Activated T-cell treated with anti-CD3 and anti-CD28 coated beads for 24 hours (primary cell): ENCODE data around the gene SHROOM4.

Experiments
- DNase-seq: peaks from one replicate; pipeline ENCODE4 v3.0.0-alpha.2; 2020; ENCODE audit warnings: low read depth

Gene SHROOM4

DNA sequence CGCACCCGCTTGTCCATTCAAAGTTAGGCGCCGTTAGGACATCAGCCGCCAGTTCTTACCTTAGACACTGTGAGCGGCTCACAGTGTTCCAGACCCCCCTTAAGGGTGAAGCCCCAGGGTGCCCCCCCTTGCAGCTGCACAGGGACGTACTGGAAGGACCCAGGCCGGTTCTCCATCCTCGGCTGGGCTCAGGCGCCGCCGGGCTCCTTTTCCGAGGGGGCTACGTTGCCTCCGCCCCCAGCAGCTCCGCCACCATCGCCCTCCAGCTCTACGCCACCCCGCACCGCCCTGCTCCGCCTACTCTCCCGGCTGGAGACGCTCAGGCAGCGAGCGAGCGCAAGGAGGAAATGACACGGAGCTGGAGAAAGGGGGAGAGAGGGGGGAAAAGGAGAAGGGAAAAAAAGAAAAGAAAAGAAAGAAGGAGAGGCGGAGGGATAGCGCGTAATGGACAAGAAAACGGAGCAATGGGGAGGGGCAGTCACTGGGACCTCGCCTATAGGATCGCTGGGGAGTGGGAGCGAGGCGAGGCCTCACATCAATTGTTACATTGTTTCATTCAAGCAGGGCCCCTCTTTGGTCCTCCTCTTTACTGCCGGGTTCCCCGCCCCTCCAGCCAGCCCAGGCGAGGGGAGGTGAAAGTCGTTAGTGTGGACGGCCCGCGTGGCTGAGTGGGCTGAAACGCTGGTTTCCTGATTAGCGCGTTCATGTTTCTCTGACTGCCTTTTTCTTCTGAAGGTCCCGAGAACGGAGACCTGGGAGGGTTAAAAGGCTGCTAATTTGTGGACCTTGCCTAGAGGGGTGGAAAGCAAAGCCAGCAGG, at the start of gene SHROOM4:
SHROOM4 (minus strand) TSS at position 352 of the 819 bp plus-strand sequence; CDS start at position 176, 176 bp downstream.
- no peak for DNase-seq

DNA sequence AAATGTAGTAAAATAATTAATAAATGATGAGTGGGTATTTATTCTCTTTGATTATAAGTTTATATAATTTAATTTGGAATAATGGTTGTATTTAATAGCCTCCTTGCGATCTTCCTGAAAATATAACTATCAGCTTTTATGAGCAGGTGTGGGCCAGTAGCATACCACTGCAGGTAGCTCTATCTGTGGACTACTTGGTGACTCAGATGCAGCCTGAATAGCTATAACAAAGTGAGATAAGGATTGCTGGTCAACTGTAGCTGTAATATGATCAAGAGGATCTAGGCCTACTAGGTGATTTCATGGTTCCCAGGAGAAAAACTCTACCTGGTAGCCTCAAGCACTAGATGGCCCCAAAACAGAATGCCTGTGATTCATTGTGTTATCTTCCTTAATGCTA, 49.5 kb upstream of the SHROOM4 start:
- no peak for DNase-seq

DNA sequence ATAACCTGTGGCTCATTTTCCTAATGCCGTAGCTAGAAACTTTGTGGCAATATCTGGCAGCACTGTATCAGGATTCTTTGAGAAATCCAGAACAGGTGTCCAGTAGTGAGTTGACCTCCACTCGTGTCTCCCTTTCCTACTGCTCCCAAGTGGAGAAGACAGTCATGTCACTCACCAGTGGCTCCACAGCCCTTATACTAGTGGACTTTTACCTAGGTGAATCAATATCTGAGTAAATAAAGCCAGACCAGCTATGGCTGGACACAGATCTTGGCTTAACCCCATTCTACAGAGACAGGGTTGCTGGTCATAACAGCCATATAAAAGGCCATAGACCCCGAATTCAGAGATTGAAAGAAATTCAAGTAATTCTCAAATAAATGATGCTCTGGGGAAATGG, 46.5 kb upstream of the SHROOM4 start:
- no peak for DNase-seq

DNA sequence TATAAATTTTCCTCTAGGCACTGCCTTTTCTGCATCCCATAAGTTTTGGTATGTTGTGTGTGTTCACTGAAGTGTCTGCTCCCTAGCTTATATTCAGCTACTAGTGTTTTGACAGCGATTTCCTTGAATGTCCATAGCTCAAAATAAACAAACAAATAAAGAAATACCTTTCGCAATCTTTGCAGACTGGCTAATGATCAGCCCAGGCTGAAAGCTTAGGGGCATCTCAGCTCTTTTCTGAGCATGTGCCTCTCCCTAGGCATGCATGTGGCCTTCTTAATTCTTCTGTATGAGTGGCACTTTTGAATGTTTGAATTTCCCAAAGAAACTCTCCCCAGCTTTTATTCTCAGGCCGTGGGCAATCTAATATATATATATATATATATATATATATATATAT, 44.6 kb upstream of the SHROOM4 start:
- no peak for DNase-seq

DNA sequence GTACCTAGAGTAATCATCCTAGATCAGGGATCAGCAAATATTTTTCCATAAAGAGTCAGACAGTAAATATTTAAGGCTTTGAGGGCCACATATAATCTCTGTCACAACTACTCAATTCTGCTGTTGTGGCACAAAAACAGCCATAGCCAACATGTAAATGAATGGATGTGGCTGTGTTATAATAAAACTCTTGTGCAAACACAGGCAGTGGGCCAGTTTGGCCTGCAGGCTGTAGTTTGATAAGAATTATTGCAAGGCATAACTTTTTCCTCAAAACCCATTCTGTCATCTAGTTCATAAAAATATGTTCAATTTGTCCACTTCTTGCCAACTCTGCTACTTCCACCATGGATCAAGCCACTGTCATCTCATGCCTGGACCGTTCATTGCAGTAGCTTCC, 39.4 kb upstream of the SHROOM4 start:
- no peak for DNase-seq

GRCh38 chrX:50852524-50852923, 38.5 kb upstream of the SHROOM4 start:
- DNase-seq = no peak

DNA sequence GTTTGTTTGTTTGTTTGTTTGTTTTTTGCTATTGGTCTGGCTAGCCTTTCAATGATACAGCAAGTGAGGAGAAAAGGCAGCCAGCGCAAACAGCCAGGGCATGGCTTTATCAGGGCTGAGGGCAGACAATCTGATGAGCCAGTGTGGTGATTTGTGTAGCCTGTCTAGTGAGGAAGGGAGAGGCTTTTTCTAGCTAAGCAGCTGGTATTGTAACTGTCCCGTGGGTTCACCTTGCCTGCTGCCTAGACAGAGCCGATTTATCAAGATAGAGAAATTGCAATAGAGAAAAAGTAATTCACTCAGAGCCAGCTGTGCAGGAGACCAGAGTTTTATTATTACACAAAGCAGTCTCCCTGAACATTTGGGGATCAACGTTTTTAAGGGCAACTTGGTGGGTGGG, 28.2 kb upstream of the SHROOM4 start:
- no peak for DNase-seq

- DNase-seq = no peak
These were observed 25.7 kb upstream of the SHROOM4 start for GRCh38 chrX:50839730-50840129.

DNA sequence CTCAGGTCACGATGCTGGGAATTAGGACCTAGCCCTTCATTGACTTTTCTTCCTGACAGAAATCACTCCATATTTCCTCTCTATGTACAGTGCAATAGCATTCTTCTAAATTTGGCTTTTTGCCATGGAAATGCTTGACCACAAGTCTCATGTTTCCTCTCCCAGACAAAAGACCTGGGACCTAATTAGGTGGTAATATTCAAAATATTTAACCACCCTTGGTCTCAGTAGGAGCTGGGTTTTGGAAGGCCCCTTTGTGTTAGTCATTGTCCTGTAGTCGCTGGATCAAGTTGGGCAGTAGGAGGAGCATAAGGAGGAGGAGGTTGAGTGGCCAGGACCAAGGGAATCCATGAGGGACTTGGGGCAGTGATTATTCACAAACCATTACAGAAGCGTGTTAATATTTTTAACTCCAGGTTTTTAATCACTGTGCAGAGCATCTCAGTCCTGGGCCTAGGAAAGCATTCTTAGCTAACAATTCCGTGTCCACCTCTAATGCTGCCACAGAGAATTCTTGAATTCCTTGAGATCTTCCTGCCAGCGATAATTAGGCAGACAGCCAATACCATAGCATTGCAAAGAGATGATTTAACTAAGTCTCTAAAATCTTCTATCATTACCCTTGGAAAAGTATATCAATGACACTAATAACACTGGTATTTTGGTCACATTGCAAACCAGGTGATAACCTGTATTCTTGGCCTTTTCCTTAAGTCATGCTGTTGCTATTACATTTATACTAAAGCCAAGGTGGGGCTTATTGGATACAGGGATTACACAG, 25.0 kb upstream of the SHROOM4 start:
- no peak for DNase-seq

DNA sequence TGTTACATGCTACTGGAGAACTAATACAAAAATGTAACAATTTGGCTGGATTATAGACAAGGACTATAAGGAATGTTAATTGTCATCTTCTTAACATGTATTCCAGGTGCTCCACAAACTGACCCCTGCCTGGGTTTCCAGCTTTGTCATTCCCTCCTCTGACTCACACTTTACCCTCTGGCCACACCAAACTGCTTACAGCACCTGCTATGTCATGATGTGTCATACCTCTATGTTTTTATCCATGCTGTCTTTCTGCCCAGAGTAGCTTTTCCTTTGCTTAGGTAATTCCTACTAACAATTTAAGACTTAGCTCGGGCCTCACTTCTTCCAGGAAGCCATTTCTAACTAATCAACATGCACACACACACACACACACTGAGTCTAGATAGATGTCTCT, 14.0 kb upstream of the SHROOM4 start:
- DNase-seq = no peak

DNA sequence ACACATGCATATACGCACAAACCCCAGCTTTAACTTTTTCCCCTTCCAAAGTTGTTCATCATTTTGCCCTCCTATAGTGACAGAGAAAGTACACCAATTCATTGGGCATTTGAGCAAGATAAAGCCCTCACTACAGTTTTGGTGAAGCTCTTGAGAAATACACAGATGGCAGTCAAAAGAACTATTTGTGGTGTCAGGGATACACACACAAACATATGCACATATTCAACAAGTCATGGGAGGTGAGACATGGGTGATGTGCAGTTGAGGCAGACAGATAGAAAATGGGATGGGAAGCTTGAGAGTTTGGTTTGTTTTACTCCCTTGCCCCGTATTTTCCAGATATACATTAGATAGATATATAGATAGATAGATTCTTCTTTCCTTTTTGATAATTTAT, 11.8 kb upstream of the SHROOM4 start:
- DNase-seq = no peak

GRCh38 chrX:50818986-50819385, 5.0 kb upstream of the SHROOM4 start:
- DNase-seq = no peak

DNA sequence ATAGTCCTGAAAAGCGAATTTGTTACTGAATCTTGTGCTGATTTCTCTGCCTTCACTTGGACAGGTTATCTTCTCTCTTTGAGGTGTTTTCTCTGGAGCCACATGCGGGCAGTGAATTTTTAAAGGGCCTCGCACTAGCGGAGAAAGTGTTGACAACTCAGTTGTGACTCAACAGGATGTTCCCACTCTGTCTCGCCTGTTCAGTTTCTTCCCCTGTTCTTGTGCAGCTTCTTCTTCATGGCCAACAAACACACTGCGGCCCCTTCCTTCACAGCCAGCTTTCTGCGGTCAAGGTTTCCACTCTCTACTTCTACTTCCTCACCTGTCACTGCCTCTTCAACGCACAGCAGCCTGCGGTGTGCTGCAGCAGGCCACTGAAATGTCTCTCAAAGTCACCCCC, 1.1 kb upstream of the SHROOM4 start:
- DNase-seq = no peak

GRCh38 chrX:50814701-50815100, 707 bp upstream of the SHROOM4 start:
- no peak for DNase-seq

DNA sequence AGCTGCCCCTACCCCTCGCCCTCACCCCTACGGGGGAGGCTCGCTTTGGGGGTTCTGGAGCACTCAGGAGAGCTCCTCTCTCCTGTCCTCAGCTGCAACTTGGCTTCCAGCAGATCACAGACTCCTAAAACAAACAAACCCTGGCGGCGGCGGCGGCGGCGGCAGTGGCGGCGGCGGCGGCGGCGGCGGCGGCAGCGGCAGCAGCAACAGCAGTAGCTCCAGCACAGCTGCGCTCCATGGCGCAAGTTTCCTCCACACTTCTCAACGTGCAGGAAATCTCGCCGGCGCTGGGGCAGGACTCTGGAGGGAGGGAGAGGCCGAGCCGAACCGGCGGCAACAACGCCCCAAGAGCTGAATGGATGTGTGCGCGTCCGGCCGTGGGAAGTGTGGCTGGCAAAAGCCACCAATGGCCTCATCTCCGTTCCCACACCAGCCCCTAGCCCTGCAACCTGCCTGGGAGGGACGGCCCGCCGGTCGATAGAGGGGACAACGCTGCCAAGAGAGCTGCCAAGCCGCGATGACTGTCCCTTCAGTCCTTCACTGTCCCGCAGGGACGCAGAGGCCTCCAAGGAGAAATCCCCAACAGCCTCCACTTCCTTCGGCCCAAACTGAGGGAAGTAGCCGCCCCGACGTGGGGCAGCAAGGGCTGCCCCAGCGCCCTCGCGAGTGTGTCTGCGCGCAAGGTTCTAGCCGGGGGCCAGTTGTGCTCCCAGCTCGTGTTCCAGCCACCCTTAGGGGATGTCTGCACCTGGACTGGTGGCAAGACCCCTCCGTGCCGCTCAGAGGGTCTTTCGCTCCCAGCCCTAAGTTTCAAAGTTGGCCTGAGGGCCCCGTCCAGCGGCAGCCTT, 775 bp downstream of the SHROOM4 start:
- DNase-seq = no peak

- DNase-seq = no peak
These were observed 8.7 kb downstream of the SHROOM4 start for GRCh38 chrX:50805276-50805675.

DNA sequence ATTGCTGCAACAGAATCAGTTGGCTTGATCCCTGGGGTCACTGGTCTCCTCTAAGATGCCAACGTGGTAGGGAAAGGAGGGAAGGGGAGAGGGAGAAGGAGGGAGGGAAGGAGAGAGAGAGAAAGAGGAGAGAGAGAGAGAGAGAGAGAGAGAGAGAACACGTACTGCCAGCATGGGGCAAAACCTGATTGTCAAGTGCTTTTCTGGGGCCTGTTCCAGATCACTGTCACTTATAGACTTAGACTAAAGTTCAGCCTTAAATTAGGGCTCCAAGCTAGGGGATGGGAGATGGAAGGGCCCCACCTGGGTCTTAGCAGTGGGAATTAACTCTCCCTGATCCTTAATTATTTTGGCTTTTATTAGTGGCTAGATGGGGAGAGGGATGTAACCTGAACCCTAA, 12.9 kb downstream of the SHROOM4 start:
- no peak for DNase-seq

- no peak for DNase-seq
These were observed 14.4 kb downstream of the SHROOM4 start for GRCh38 chrX:50799531-50799961.

GRCh38 chrX:50798783-50799182, 15.2 kb downstream of the SHROOM4 start:
- DNase-seq = no peak

DNA sequence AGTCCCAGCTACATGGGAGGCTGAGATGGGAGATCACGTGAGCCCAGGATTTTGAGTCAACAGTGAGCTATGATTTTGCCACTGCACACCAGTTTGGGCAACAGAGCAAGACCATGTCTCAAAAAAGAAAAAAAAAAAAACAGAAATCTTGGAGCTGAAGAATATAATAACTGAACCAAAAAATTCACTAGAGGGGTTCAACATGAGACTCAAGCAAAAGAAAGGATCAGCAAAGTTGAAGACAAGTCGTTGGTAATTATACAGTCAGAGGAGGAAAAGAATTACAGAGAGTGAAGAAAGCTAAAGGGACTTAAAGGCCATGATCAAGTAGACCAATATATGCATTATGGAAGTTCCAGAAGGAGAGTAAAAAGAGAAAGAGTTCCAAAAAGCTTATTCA, 26.9 kb downstream of the SHROOM4 start:
- DNase-seq = no peak

- no peak for DNase-seq
These were observed 33.9 kb downstream of the SHROOM4 start for GRCh38 chrX:50780144-50780543.

- DNase-seq = no peak
These were observed 34.3 kb downstream of the SHROOM4 start for GRCh38 chrX:50779694-50780093.
